ENCODE results near the gene MTPN.

- TF ChIP-seq POLR2AphosphoS5 (IDR thresholded peaks at IDR 0.05; ENCODE audit: low read length) (no peak), RCOR1 (conservative IDR thresholded peaks at IDR 0.05; ENCODE audit: low read depth, low read length) (no peak), MAX (IDR thresholded peaks at IDR 0.05; ENCODE audit: low read depth, low read length) (no peak), EZH2 (IDR thresholded peaks at IDR 0.05; ENCODE audit: borderline replicate concordance, control insufficient read depth, low read depth, low read length) (no peak), RFX5 (IDR thresholded peaks at IDR 0.05; ENCODE audit: low read depth, low read length) (no peak), TAF1 (IDR thresholded peaks at IDR 0.05; ENCODE audit: borderline replicate concordance, low read depth, low read length) (no peak), YY1 (IDR thresholded peaks at IDR 0.05; ENCODE audit: low read depth, low read length) (no peak), HDGF (IDR thresholded peaks at IDR 0.05) (no peak), CBFB (IDR thresholded peaks at IDR 0.05; ENCODE audit: low read depth) (no peak), CTCF (IDR thresholded peaks at IDR 0.05 in 2 of 3, conservative IDR thresholded peaks at IDR 0.05 in 1 of 3; ENCODE audit: control insufficient read depth in 2 of 3, extremely low read depth in 1 of 3, insufficient read depth in 1 of 3, low read depth in 3 of 3, low read length in 3 of 3) (no peak), FOXM1 (IDR thresholded peaks at IDR 0.05; ENCODE audit: low read depth, low read length) (no peak)
These were observed 17.4 kb downstream of the MTPN start for GRCh38 chr7:135959646-135960363.

Measured in GM12878 (cell line).